NB4 (cell line): Measurements from ENCODE around the gene SLC35A5.

ENCODE experiments used
- CTCF ChIP-seq: IDR thresholded peaks from one replicate; pipeline ENCODE4 v1.5.1; 2012; ENCODE audit warnings: low read depth, low read length
- MAX ChIP-seq: IDR thresholded peaks from 2 replicates; pipeline ENCODE4 v1.6.1; 2011; ENCODE audit warnings: low read depth, low read length

GRCh38 chr3:112606098-112606497, 44.3 kb downstream of the SLC35A5 start:
- no peak for TF ChIP-seq CTCF
- no peak for TF ChIP-seq MAX
